T47D (cell line): Measurements from ENCODE around the gene NHERF1.
A peak's percentile ranks its signal among the peaks of the same experiment; 100 is the strongest.

Experiments used
- DNase-seq, 2 experiments: peaks; one replicate each; pipeline versions ENCODE4 v3.0.0 to v3.0.0-alpha.2; 2011 to 2012; ENCODE audit warnings: low read depth in 1 of 2, low spot score in 1 of 2
- JUND ChIP-seq: IDR thresholded peaks from 2 replicates; pipeline ENCODE4 v1.6.1; 2012; ENCODE audit warnings: low read depth
- in situ Hi-C: cut with HindIII; loops from 2 replicates; pipeline ENCODE4 v1.10.0; 2016; ENCODE audit warnings: low sequenced_read_pairs, low pct_unique_long_range_greater_than_20kb

The NHERF1 gene

GRCh38 chr17:74790161-74791058 lies 42.0 kb downstream of the NHERF1 start:
- no peak for TF ChIP-seq JUND
- in situ Hi-C loops, result no loop called here
- DNase-seq, result no peak

- in situ Hi-C loops, result no loop called here
These were observed 44.2 kb downstream of the NHERF1 start for GRCh38 chr17:74792586-74793105.

GRCh38 chr17:74795327-74796020 lies 47.0 kb downstream of the NHERF1 start:
- TF ChIP-seq JUND, result no peak
- DNase-seq, result no peak
- in situ Hi-C loops, result no loop called here

More at GRCh38 chr17:74792586-74793105, 44.2 kb downstream of the NHERF1 start:
- no peak for TF ChIP-seq JUND
- DNase-seq, result no peak

DNA sequence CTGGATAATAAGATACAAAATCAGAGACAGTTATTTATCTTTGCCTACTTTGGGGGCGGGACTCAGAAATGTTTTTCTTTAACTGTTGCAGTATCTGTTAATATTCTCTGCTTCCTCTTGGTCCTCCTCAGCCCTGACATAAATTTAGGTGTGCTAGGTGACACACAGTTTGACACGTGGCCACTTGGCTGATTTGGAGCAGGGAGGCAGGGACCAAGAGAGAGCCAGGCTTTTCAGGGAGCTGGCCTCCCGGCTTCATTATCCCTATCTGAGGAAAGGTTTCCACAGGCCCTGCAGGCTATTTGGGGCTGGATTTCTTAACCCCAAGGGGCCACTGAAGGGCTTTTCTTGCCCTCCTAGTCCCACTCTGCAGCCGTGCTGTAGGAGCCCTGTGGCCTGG lies 47.8 kb downstream of the NHERF1 start:
- no peak for DNase-seq
- no peak for TF ChIP-seq JUND
- in situ Hi-C loops, result no loop called here

DNA sequence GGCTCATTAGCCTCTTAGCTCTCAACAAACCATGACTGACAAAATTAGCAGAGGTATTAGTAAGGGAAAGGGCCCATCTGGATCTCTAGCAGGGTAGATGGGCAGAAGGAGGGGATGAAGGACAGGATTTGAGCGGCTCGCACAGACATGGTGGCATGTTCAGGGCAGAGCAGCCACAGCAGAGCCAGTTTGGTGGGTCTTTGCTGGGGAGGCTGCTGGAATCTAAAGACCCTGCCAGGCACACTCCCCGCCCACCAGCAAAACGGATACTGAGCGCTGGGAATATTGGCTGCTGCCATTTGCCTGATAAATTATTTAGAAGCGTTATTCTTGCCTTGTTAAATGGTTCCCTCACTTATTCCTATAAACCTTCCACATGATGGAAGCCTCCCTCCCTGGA lies 48.4 kb downstream of the NHERF1 start:
- in situ Hi-C loops, result no loop called here
- DNase-seq, result no peak
- no peak for TF ChIP-seq JUND

DNA sequence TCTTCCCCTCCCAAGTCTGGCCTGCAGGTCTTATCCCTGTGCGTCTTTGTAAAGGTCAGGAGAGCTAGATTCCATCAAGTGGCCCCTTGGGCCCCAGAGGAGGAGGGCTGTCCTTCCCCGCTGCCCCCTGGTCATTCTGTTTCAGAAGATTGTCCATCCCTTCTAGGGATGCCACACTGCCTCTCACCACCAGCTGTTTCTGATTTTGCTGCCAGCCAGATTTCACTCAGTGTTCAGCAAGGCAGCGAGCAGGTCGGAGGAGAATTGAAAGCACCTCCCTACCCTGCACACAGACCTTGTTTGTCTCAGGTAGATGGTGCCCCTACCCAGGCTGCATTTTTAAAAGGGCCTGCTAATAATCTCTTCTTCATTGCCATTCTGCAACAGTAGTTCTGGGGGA lies 49.4 kb downstream of the NHERF1 start:
- in situ Hi-C loops, result no loop called here
- no peak for TF ChIP-seq JUND
- no peak for DNase-seq

- in situ Hi-C loops, result no loop called here
- TF ChIP-seq JUND, result no peak
- DNase-seq, result no peak
These were observed 49.8 kb downstream of the NHERF1 start for GRCh38 chr17:74798239-74798707.

GRCh38 chr17:74799097-74799496 lies 50.7 kb downstream of the NHERF1 start:
- DNase-seq, result no peak
- no peak for TF ChIP-seq JUND
- in situ Hi-C loops, result no loop called here

DNA sequence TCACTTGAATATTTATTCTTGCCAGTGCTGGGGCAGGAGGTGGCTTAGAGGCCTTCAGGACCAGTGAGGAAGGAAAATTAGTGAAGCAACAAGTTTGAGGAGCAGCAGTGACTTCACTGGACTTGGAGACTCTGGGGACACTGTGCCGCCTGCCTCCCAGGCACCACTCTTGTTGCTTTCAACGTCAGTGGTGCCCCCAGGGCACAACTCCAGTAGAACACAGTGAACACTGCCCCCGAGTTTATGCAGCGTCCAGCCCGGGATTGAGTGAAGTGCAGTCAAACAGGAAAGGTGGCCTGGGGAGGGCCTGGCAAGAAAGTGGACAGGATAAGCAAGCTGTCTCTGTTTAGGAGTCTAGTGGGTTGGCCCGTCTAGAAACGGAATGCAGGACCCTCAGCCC lies 52.1 kb downstream of the NHERF1 start:
- DNase-seq, result peak in 1 of 2 experiments; percentile 62
- no peak for TF ChIP-seq JUND
- in situ Hi-C loops, result no loop called here

DNA sequence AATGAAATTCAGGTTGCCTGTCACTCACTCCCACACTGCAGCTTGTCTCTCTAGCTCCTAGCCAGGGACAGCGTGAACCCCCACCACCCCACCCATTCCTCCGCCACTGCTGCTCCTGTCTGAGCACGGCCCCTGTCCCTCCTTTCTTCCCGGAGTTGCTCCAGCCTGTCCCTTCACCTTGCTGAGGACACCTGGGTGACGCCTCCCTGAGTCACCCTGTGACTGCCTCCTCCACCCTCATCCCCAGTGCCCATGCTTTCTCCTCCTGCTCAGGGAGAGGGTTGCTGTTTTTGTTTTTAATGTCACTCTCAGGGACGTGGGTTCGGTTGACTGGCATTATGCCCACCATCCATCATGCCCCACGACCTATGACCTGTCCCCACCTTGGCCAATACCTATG lies 53.5 kb downstream of the NHERF1 start:
- no peak for DNase-seq
- TF ChIP-seq JUND, result no peak
- in situ Hi-C loops, result no loop called here

DNA sequence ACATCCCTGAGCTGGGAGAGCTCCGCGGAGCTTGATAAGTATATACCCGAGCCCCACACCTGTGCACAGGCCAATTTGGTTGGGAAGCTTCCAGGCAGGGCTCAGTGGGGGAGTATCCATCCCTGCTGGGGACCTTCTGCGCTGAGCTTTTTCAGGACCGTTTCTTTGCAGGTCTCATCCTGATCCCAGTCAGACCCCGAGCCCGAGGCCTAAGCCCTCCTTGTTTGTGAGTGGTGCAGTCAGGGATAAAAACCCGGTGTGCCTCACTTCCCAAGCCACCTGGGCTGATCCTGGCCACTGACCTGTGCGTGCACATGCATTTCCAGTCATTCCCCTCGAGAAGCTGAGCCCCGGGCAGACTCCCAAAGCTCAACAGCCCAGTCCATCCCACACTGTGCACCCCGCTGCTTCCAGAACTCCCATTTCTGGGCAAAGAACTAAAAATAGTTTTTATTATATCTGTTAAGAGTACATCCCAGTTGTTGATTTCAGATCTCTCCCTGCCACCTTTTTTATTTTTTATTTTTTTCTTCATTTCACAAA lies 55.0 kb downstream of the NHERF1 start:
- DNase-seq, result no peak
- TF ChIP-seq JUND, result no peak
- in situ Hi-C loops, result no loop called here

GRCh38 chr17:74803971-74804370 lies 55.5 kb downstream of the NHERF1 start:
- TF ChIP-seq JUND, result no peak
- in situ Hi-C loops, result no loop called here
- DNase-seq, result peak in 1 of 2 experiments; percentile 48

- no peak for DNase-seq
- in situ Hi-C loops, result no loop called here
- no peak for TF ChIP-seq JUND
These were observed 56.3 kb downstream of the NHERF1 start for GRCh38 chr17:74804683-74805082.
